HEK293T (cell line): Measurements from ENCODE around the gene DPH2.

Experiments
- ARNT ChIP-seq: fragments of 450-650 bp; IDR thresholded peaks from 2 replicates; pipeline ENCODE4 v1.6.1; 2017; ENCODE audit warnings: mild to moderate bottlenecking
- BHLHE40 ChIP-seq: fragments of 450-650 bp; IDR thresholded peaks from 2 replicates; pipeline ENCODE4 v1.6.1; 2016; ENCODE audit warnings: mild to moderate bottlenecking, moderate library complexity, borderline replicate concordance
- CTBP1 ChIP-seq: fragments of 450-650 bp; IDR thresholded peaks from 2 replicates; pipeline ENCODE4 v1.6.1; 2016; ENCODE audit warnings: borderline replicate concordance
- FOXA1 ChIP-seq: fragments of 450-650 bp; IDR thresholded peaks from 2 replicates; pipeline ENCODE4 v1.6.1; 2016; ENCODE audit warnings: mild to moderate bottlenecking
- FOXK2 ChIP-seq: fragments of 450-650 bp; IDR thresholded peaks from 2 replicates; pipeline ENCODE4 v1.6.1; 2016; ENCODE audit warnings: mild to moderate bottlenecking
- FOXM1 ChIP-seq: fragments of 450-650 bp; IDR thresholded peaks from 2 replicates; pipeline ENCODE4 v1.6.1; 2017; ENCODE audit warnings: mild to moderate bottlenecking, borderline replicate concordance
- L3MBTL2 ChIP-seq: fragments of 450-650 bp; conservative IDR thresholded peaks from 2 replicates; pipeline ENCODE4 v1.6.1; 2016; ENCODE audit warnings: mild to moderate bottlenecking
- LEF1 ChIP-seq: fragments of 450-650 bp; IDR thresholded peaks from 2 replicates; pipeline ENCODE4 v1.6.1; 2017; ENCODE audit warnings: mild to moderate bottlenecking, borderline replicate concordance
- NFRKB ChIP-seq: fragments of 450-650 bp; IDR thresholded peaks from 2 replicates; pipeline ENCODE4 v1.6.1; 2016; ENCODE audit warnings: mild to moderate bottlenecking, moderate library complexity
- SP1 ChIP-seq: fragments of 450-650 bp; IDR thresholded peaks from 2 replicates; pipeline ENCODE4 v1.6.1; 2017
- SUZ12 ChIP-seq: fragments of 450-650 bp; IDR thresholded peaks from 2 replicates; pipeline ENCODE4 v1.6.1; 2016; ENCODE audit warnings: mild to moderate bottlenecking
- TARDBP ChIP-seq: fragments of 450-650 bp; IDR thresholded peaks from 2 replicates; pipeline ENCODE4 v1.6.1; 2016
- ZNF384 ChIP-seq: fragments of 450-650 bp; IDR thresholded peaks from 2 replicates; pipeline ENCODE4 v1.6.1; 2016
- TF ChIP-seq, protein P1 (sequence below): fragments of 450-650 bp; IDR thresholded peaks from 2 replicates; pipeline ENCODE4 v1.6.1; 2016

DNA sequence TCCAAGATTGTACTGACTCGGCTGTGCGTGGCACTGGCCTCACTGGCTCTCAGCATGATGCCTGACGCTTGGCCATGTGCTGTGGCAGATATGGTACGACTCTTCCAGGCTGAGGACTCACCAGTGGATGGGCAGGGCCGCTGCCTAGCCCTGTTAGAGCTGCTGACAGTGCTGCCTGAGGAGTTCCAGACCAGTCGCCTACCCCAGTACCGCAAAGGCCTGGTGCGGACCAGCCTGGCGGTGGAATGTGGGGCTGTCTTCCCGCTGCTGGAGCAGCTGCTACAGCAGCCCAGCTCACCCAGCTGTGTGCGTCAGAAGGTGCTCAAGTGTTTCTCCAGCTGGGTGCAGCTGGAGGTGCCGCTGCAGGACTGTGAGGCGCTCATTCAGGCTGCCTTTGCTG lies 20.1 kb upstream of the DPH2 start:
- no peak for TF ChIP-seq SP1
- TF ChIP-seq FOXK2, result no peak
- TF ChIP-seq ARNT, result no peak
- no peak for TF ChIP-seq NFRKB
- TF ChIP-seq FOXM1, result no peak
- TF ChIP-seq TARDBP, result no peak
- no peak for TF ChIP-seq ZNF384
- TF ChIP-seq, protein P1, sequence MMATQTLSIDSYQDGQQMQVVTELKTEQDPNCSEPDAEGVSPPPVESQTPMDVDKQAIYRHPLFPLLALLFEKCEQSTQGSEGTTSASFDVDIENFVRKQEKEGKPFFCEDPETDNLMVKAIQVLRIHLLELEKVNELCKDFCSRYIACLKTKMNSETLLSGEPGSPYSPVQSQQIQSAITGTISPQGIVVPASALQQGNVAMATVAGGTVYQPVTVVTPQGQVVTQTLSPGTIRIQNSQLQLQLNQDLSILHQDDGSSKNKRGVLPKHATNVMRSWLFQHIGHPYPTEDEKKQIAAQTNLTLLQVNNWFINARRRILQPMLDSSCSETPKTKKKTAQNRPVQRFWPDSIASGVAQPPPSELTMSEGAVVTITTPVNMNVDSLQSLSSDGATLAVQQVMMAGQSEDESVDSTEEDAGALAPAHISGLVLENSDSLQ, result no peak
- no peak for TF ChIP-seq FOXA1
- no peak for TF ChIP-seq SUZ12
- no peak for TF ChIP-seq BHLHE40
- no peak for TF ChIP-seq L3MBTL2
- no peak for TF ChIP-seq LEF1
- TF ChIP-seq CTBP1, result no peak
